HG02798 (cell line): ENCODE results near the gene RASGRP1.
A peak's percentile ranks its signal among the peaks of the same experiment; 100 is the strongest.

Experiments
- ATAC-seq: cut with Tn5 transposase; IDR thresholded peaks from one replicate; pipeline ENCODE4 v1.9.1; 2021; ENCODE audit warnings: mild to moderate bottlenecking; ENCODE audit not compliant: unreplicated experiment, poor library complexity

The RASGRP1 gene

GRCh38 chr15:38471974-38472373 lies 92.6 kb downstream of the RASGRP1 start:
- ATAC-seq: no peak

DNA sequence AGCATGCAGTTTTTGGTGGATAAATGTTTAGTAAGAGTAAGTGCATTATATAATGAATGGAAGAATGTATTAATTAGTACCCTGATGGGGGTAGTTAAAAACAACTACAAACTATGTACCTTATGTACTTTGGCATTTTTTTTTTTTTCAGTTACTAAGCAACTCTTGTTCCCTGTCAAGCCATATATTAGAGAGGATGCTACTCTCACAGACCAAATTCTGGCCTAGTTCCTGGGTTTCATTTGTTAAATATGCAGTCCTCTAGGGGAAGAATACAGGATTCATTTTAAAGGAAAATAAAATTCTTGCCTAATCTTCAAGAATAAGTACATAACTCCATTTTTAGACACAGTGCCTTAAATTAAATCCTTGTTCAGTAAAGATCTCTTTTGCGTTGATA lies 93.8 kb downstream of the RASGRP1 start:
- ATAC-seq: no peak

DNA sequence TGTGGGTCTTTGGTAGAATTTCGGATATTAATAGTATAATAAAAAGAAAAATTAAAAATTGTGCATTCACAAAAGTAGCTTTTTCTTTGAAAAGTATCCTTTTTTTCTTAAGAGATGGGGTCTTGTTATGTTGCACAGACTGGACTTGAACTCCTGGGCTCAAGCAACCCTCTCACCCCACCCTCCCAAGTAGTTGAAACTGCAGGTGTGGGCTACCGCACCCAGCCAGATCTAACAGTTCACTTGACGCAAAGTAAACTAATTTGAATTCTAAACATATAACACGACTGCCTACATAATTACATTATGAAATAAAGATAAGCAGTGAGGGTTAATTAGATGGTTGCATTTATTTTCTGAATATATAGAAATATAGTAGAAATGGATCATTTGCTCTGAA lies 99.9 kb downstream of the RASGRP1 start:
- ATAC-seq: no peak

GRCh38 chr15:38463893-38464292 lies 100.7 kb downstream of the RASGRP1 start:
- no peak for ATAC-seq

DNA sequence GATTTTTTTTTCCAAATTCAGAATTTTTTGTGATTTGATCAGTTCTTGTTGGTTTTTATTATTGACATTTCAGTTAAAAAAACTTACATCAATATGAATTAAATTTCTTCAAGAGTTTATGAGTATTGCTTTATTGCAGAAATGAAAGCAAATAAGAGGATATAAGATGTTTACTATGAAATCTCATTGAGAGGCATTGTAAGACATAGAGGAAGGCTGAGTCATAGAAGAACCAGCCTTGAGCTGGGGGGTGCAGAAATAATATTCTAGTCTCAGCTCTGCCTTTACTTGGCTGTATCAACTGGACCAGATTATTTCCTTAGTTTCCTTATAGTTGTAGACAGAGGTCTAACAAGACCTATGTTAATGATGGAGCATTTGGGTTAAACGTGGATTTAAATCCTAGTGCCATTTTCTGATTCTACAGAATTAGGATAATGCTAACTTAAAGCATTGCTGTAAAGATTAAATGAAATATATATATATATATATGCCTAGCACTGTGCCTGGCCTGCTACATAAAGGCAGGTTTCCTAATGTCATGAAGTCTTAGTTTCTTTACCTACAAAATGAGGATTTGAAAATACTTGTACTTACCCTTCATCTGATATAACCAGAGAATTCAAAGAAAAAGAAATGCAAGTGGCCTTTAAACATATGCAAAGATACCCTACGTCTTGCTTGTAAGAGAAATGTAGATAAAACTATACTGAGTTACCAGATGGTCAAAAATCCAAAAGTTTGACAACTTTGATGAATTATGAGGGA lies 103.4 kb downstream of the RASGRP1 start:
- ATAC-seq: peak; percentile 65

GRCh38 chr15:38460543-38460942 lies 104.1 kb downstream of the RASGRP1 start:
- no peak for ATAC-seq

GRCh38 chr15:38459480-38459879 lies 105.1 kb downstream of the RASGRP1 start:
- no peak for ATAC-seq

DNA sequence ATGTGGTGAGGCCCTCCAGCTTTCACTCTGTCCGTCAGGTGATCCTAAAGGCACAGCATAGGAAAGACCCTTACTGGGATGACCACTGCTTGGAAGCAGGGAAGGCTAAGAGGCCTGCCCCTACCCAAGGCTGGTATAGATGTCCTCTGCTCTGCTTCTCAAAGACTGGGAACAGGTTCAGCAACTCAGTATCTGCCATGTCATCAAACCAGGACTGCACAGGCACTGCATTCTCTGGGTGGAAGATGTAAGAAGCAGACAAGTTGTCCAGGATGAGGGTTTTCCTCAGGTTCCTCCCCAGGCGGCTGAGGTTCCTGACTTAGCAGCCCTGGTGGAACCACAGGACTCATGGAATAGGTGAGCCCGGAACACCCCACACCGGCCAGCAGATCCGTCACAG lies 106.0 kb downstream of the RASGRP1 start:
- ATAC-seq: no peak

- no peak for ATAC-seq
These were observed 109.5 kb downstream of the RASGRP1 start for GRCh38 chr15:38455092-38455491.

- no peak for ATAC-seq
These were observed 109.9 kb downstream of the RASGRP1 start for GRCh38 chr15:38454696-38455090.

- ATAC-seq: peak; percentile 95
These were observed 110.5 kb downstream of the RASGRP1 start, which contains the start of gene FAM98B for GRCh38 chr15:38453971-38454695. FAM98B (plus strand) TSS chr15:38454127; CDS start chr15:38454162, 35 bp downstream.

GRCh38 chr15:38441130-38441519 lies 123.5 kb downstream of the RASGRP1 start:
- no peak for ATAC-seq

- peak; percentile 78 for ATAC-seq
These were observed 124.1 kb downstream of the RASGRP1 start for GRCh38 chr15:38440353-38441129.
